Uterus (tissue), 2 donors: Measurements from ENCODE around the gene HOXB5.

Experiments used
- POLR2A ChIP-seq, 2 donors: fragments of 450-650 bp; IDR thresholded peaks; one replicate each; pipeline ENCODE4 v1.6.1; 2016; ENCODE audit warnings: antibody characterized with exemption in 2 of 2, mild to moderate bottlenecking in 1 of 2, moderate library complexity in 1 of 2
- TF ChIP-seq, protein P1 (sequence below), 4 experiments: fragments of 200-600 bp in 2 of 4; fragments of 450-650 bp in 2 of 4; sonication (generic) in 2 of 4; IDR thresholded peaks; one replicate each; pipeline ENCODE4 v1.5.1; 2016 to 2019; ENCODE audit warnings: antibody characterized with exemption in 4 of 4, mild to moderate bottlenecking in 2 of 4, moderate library complexity in 1 of 4

- TF ChIP-seq, protein P1, sequence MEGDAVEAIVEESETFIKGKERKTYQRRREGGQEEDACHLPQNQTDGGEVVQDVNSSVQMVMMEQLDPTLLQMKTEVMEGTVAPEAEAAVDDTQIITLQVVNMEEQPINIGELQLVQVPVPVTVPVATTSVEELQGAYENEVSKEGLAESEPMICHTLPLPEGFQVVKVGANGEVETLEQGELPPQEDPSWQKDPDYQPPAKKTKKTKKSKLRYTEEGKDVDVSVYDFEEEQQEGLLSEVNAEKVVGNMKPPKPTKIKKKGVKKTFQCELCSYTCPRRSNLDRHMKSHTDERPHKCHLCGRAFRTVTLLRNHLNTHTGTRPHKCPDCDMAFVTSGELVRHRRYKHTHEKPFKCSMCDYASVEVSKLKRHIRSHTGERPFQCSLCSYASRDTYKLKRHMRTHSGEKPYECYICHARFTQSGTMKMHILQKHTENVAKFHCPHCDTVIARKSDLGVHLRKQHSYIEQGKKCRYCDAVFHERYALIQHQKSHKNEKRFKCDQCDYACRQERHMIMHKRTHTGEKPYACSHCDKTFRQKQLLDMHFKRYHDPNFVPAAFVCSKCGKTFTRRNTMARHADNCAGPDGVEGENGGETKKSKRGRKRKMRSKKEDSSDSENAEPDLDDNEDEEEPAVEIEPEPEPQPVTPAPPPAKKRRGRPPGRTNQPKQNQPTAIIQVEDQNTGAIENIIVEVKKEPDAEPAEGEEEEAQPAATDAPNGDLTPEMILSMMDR (IDR thresholded peaks at IDR 0.05), result no peak
- peak; percentile 37 to 39 for TF ChIP-seq POLR2A (IDR thresholded peaks at IDR 0.05)
Observed at GRCh38 chr17:48604770-48605329, 11.3 kb upstream of the HOXB5 start, which contains the start of gene HOXB6.
